Measurements from ENCODE around the gene MAGI1.
"Not testable (repeated sequence)": the region's sequence is repeated elsewhere in the genome, so short reads cannot be mapped to it uniquely, and the experiment has no call there.

Gene MAGI1

DNA sequence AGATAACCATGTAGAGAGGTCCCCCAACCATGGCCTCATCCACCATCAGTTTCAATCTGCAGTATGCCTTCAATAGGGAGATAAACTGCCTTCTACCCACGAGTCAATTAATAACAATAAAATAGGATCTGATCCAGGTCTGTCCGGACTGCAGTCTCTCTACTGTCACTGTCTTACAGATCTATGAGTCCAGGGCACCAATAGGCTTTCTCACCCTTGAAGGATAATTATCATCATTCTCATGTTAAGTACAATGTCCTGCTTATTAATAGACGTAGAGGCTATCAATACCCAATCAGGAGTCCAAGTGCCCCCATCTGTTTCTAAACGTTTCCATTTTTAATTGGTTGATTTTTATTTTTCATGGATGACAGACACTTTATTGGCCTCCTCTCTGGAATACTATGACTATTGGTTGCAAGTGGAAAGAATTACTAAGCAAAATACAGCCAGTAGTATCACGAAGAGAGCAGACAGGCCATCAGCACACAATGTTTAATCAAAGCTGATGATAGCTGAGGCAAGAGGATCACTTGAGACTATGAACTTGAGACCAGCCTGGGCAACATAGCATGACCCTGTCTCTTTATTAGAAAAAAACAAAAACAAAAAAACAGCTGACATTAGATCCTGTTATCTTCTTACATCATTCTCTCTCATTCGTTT, 480.7 kb downstream of the MAGI1 start:
- H3K36me3 ChIP-seq (ENCODE audit: control insufficient read depth, insufficient read depth, low read length): no peaks in the 10 kb centered on the region
- no peak overlapping the region for H3K4me3 ChIP-seq (ENCODE audit: low read length)
- no peak overlapping the region for H3K27ac ChIP-seq (ENCODE audit: low read length)
- H3K9me3 ChIP-seq (ENCODE audit: control insufficient read depth, insufficient read depth, low read length): no peaks in the 10 kb centered on the region
- DNase-seq (ENCODE audit: low read depth, low spot score): no peak
- peaks cover 2% of the 10 kb centered on the region; the same call in 1 of the 2 replicates for H3K4me1 ChIP-seq (ENCODE audit: control insufficient read depth, insufficient read depth, low read length)
- no CpG with 5 or more reads among the region's 6 CpGs for WGBS (ENCODE audit: insufficient coverage, insufficient read length)
- no peaks in the 10 kb centered on the region for H3K27me3 ChIP-seq (ENCODE audit: control insufficient read depth, insufficient read depth, low read length)

DNA sequence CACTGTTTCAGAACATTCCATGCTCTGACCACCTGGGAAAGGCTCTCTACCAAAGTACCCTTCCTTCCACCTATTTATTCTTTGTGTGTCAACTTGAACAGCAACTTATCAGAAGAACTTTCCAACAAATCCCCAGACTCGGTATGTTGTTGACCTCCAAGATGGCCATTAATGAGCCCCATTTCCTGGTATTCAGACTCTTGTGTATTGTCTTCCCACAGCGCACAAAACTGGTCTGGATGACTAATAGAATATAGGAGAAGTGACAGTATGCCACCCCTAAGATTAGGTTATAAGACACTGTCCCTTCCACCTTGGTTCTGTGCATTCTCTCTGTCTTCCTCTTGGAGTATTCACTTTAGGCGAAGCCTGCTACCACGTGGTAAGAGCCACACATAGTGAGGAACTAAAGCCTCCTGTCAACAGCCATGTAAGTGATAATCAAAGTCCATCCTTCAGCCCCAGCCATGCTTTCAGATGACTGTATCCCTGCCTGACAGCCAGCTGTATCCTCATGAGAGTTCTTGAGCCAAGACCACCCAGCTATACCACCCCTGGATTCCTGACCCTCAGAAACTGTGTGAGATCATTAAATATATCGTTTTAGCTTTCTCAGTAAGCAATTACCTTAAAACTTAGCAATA, 481.7 kb downstream of the MAGI1 start:
- Histone ChIP-seq H3K4me3 (ENCODE audit: low read length) (no peak overlapping the region), H3K4me1 (ENCODE audit: control insufficient read depth, insufficient read depth, low read length) (peaks cover 2% of the 10 kb centered on the region; the same call in 1 of the 2 replicates), H3K27ac (ENCODE audit: low read length) (no peak overlapping the region), H3K9me3 (ENCODE audit: control insufficient read depth, insufficient read depth, low read length) (no peaks in the 10 kb centered on the region), H3K27me3 (ENCODE audit: control insufficient read depth, insufficient read depth, low read length) (no peaks in the 10 kb centered on the region), H3K36me3 (ENCODE audit: control insufficient read depth, insufficient read depth, low read length) (no peaks in the 10 kb centered on the region)
- no CpG with 5 or more reads among the region's 5 CpGs for WGBS (ENCODE audit: insufficient coverage, insufficient read length)
- no peak for DNase-seq (ENCODE audit: low read depth, low spot score)

DNA sequence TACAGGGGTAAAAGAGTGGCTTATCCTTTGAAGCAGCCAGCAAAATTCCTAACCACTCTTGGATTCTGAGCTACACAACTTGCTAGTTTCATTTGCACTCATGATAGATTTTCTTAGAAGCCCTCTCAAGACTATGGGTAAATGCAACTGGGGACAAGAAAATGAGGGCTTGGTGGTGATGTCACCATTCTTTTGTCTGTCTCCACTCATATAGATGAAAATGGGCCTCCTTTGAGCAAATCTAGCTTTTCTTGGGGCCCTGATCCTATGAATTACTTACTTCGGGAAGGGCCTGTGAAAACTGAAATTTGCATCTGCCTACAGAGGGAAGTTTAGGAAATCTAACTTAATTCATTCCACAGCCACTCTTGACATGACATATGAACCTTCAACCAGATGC, 486.3 kb downstream of the MAGI1 start:
- Histone ChIP-seq H3K36me3 (ENCODE audit: control insufficient read depth, insufficient read depth, low read length) (no peaks in the 10 kb centered on the region), H3K4me1 (ENCODE audit: control insufficient read depth, insufficient read depth, low read length) (peaks cover 6% of the 10 kb centered on the region), H3K9me3 (ENCODE audit: control insufficient read depth, insufficient read depth, low read length) (no peaks in the 10 kb centered on the region), H3K27me3 (ENCODE audit: control insufficient read depth, insufficient read depth, low read length) (no peaks in the 10 kb centered on the region), H3K4me3 (ENCODE audit: low read length) (no peak overlapping the region), H3K27ac (ENCODE audit: low read length) (no peak overlapping the region)
- DNase-seq (ENCODE audit: low read depth, low spot score): no peak
- WGBS (ENCODE audit: insufficient coverage, insufficient read length): no CpG with 5 or more reads among the region's 1 CpG

DNA sequence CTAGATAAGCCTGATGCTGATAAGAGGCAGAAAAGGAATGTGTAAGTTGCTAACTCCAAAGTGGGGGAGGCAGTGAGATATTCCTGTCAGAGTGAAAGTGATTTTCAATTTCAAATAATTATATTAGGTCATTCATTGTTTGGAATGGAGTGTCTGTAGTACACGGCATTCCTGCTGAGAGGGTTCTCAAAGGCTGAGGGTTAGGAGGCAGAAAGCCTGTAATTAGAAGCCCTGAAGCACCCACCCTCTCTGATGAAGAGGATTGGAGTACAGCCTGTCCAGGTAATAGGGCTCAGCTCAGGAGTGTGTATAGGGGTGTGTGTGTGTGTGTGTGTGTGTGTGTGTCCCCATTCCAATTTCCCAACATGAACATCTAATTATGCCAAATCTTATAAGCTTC, 486.8 kb downstream of the MAGI1 start:
- Histone ChIP-seq H3K9me3 (ENCODE audit: control insufficient read depth, insufficient read depth, low read length) (no peaks in the 10 kb centered on the region), H3K36me3 (ENCODE audit: control insufficient read depth, insufficient read depth, low read length) (no peaks in the 10 kb centered on the region), H3K27ac (ENCODE audit: low read length) (no peak overlapping the region), H3K27me3 (ENCODE audit: control insufficient read depth, insufficient read depth, low read length) (no peaks in the 10 kb centered on the region), H3K4me3 (ENCODE audit: low read length) (no peak overlapping the region), H3K4me1 (ENCODE audit: control insufficient read depth, insufficient read depth, low read length) (peaks cover 6% of the 10 kb centered on the region)
- WGBS (ENCODE audit: insufficient coverage, insufficient read length): no CpG with 5 or more reads among the region's 1 CpG
- no peak for DNase-seq (ENCODE audit: low read depth, low spot score)

DNA sequence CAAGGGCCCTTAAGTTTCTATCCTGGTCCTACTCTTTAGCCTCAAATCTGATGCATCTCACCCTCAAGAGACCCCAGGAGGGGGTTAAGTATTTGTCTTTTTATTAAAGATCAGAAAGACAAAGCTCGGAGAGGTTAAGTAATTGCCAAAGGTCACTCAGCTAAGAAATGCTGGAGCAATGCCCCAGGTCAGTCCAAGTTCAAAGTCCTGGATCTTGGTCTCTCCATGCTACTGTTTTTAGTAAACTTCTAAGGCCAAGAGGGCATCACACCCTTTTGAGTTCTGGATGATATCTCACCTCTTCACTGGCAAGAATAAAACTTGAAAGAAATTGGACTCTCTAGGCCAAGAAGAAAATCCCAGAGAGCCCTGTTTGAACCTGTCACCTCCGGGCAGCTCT, 488.6 kb downstream of the MAGI1 start:
- Histone ChIP-seq H3K36me3 (ENCODE audit: control insufficient read depth, insufficient read depth, low read length) (no peaks in the 10 kb centered on the region), H3K9me3 (ENCODE audit: control insufficient read depth, insufficient read depth, low read length) (no peaks in the 10 kb centered on the region), H3K27me3 (ENCODE audit: control insufficient read depth, insufficient read depth, low read length) (no peaks in the 10 kb centered on the region), H3K4me3 (ENCODE audit: low read length) (no peak overlapping the region), H3K27ac (ENCODE audit: low read length) (no peak overlapping the region), H3K4me1 (ENCODE audit: control insufficient read depth, insufficient read depth, low read length) (peaks cover 6% of the 10 kb centered on the region)
- DNase-seq (ENCODE audit: low read depth, low spot score): no peak
- WGBS (ENCODE audit: insufficient coverage, insufficient read length): no CpG with 5 or more reads among the region's 2 CpGs

DNA sequence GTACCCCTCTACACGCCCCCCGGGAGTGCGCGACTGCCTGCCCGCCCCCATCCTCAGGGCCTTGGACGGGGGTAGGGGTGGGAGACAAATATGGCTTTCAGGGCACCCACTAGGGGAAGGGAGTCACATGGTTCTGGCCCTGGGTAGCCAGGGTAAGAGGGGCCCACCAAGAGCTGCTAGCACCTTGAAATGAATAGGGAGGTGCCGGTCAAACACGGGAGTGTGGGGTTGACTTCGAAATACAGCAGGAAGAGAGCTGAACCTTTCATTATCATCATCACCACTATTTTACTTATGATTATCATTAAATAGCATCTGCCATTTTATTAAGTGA, 489.1 kb downstream of the MAGI1 start:
- Histone ChIP-seq H3K4me3 (ENCODE audit: low read length) (peak overlapping the region; percentile 63; the same call in 1 of the 2 replicates), H3K27ac (ENCODE audit: low read length) (no peak overlapping the region), H3K4me1 (ENCODE audit: control insufficient read depth, insufficient read depth, low read length) (peaks cover 4% of the 10 kb centered on the region), H3K9me3 (ENCODE audit: control insufficient read depth, insufficient read depth, low read length) (no peaks in the 10 kb centered on the region), H3K36me3 (ENCODE audit: control insufficient read depth, insufficient read depth, low read length) (no peaks in the 10 kb centered on the region), H3K27me3 (ENCODE audit: control insufficient read depth, insufficient read depth, low read length) (no peaks in the 10 kb centered on the region)
- WGBS (ENCODE audit: insufficient coverage, insufficient read length): no CpG with 5 or more reads among the region's 9 CpGs
- DNase-seq (ENCODE audit: low read depth, low spot score): no peak

DNA sequence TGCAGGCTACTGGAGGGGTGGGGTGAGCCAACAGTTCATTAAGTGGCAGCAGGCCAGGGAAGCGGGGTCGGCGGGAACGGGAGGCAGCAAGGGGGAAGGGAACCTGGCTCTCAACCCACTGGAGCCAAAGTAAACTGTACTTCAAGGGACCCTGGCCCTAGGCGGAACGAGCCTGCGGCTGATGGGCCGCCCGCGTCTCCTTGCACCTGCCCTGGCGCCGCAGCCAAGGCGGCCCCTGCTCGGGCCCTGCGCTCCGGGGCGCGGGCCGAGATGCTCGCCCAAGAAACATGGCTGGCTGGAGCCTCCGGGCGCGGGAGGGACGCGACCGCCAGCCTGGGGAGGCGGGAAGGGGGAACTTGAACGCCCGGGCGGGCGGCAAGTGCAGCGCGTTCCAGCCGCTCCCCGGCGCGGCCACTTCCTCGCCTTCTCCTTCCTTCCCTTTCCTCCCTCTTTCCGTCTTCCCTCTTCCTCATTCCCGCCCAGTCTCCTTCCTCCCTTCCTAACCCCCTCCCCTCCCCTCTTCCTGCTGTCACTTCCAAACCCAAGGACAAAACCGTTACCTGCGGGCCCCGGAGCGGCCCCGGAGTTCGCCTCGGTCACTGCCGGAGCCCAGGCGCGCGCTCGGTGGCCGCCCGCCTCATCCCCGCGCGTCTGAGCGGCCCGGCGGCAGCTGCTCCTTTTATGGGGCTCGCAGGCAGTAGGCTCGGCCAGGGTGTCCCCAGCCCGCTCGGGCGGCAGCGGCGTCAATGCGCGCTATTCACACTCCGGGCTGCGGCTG, 489.7 kb downstream of the MAGI1 start:
- no peaks in the 10 kb centered on the region for H3K27me3 ChIP-seq (ENCODE audit: control insufficient read depth, insufficient read depth, low read length)
- WGBS (ENCODE audit: insufficient coverage, insufficient read length): no CpG with 5 or more reads among the region's 71 CpGs
- no peak for DNase-seq (ENCODE audit: low read depth, low spot score)
- no peaks in the 10 kb centered on the region for H3K9me3 ChIP-seq (ENCODE audit: control insufficient read depth, insufficient read depth, low read length)
- H3K27ac ChIP-seq (ENCODE audit: low read length): no peak overlapping the region
- H3K4me1 ChIP-seq (ENCODE audit: control insufficient read depth, insufficient read depth, low read length): peaks cover 4% of the 10 kb centered on the region
- peak overlapping the region; percentile 63; the same call in 1 of the 2 replicates for H3K4me3 ChIP-seq (ENCODE audit: low read length)
- H3K36me3 ChIP-seq (ENCODE audit: control insufficient read depth, insufficient read depth, low read length): no peaks in the 10 kb centered on the region

DNA sequence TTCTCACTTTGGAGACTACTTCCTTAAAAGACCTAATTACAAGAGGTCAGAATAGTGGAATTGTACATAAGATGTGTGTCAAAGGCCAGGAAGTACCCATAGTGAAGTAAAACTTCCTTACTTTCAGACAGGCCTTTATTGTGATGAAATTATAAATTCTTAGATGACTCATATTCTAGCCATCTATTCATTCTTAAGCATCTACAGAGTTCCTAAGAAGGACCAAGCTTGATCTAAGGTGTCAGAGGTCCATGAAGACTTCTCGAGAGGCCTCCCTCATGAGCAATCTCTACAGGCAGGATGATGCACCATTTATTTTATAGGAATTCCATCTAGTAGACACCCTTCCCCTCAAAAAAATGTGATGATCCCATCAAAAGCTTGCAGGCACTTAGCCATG, 493.3 kb downstream of the MAGI1 start:
- Histone ChIP-seq H3K27me3 (ENCODE audit: control insufficient read depth, insufficient read depth, low read length) (no peaks in the 10 kb centered on the region), H3K36me3 (ENCODE audit: control insufficient read depth, insufficient read depth, low read length) (no peaks in the 10 kb centered on the region), H3K4me3 (ENCODE audit: low read length) (no peak overlapping the region), H3K9me3 (ENCODE audit: control insufficient read depth, insufficient read depth, low read length) (no peaks in the 10 kb centered on the region), H3K4me1 (ENCODE audit: control insufficient read depth, insufficient read depth, low read length) (peaks cover 4% of the 10 kb centered on the region), H3K27ac (ENCODE audit: low read length) (no peak overlapping the region)
- no CpG with 5 or more reads among the region's 1 CpG for WGBS (ENCODE audit: insufficient coverage, insufficient read length)
- DNase-seq (ENCODE audit: low read depth, low spot score): no peak

DNA sequence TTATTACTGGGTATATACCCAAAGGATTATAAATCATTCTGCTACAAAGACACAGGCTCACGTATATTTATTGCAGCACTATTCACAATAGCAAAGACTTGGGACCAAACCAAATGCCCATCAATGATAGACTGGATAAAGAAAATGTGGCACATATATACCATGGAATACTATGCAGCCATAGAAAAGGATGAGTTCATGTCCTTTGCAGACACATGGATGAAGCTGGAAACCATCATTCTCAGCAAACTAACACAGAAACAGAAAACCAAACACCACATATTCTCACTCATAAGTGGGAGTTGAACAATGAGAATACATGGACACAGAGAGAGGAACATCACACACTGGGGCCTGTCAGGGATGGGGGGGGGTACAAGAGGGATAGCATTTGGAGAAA, 495.3 kb downstream of the MAGI1 start:
- WGBS (ENCODE audit: insufficient coverage, insufficient read length): no CpG with 5 or more reads among the region's 1 CpG
- H3K9me3 ChIP-seq (ENCODE audit: control insufficient read depth, insufficient read depth, low read length); H3K27me3 ChIP-seq (ENCODE audit: control insufficient read depth, insufficient read depth, low read length); H3K4me3 ChIP-seq (ENCODE audit: low read length); H3K36me3 ChIP-seq (ENCODE audit: control insufficient read depth, insufficient read depth, low read length); DNase-seq (ENCODE audit: low read depth, low spot score); H3K27ac ChIP-seq (ENCODE audit: low read length): not testable (repeated sequence)
- peaks cover 14% of the 10 kb centered on the region for H3K4me1 ChIP-seq (ENCODE audit: control insufficient read depth, insufficient read depth, low read length)

DNA sequence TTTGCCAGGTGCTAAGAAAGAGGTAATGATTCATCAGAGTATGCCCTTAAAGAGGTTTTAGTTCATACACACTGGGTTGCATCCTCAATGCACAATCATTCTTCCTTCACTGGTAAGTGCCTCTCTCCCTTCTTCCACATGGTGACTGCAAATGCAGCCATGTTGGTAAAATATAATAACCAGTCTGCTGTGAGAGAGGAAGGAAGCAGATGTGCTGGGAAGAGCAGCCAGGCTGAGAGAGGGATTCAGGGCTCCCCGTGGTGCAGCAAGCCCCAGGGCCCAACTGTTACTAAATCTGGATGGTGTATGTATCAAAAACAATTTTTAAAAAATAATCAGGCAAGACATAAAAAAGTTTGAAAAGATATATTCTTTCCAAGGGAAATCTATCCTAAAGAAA, 498.1 kb downstream of the MAGI1 start:
- WGBS (ENCODE audit: insufficient coverage, insufficient read length): no CpG with 5 or more reads among the region's 1 CpG
- no peak for DNase-seq (ENCODE audit: low read depth, low spot score)
- H3K36me3 ChIP-seq (ENCODE audit: control insufficient read depth, insufficient read depth, low read length): no peaks in the 10 kb centered on the region
- peaks cover 10% of the 10 kb centered on the region for H3K4me1 ChIP-seq (ENCODE audit: control insufficient read depth, insufficient read depth, low read length)
- no peak overlapping the region for H3K27ac ChIP-seq (ENCODE audit: low read length)
- no peaks in the 10 kb centered on the region for H3K27me3 ChIP-seq (ENCODE audit: control insufficient read depth, insufficient read depth, low read length)
- H3K9me3 ChIP-seq (ENCODE audit: control insufficient read depth, insufficient read depth, low read length): no peaks in the 10 kb centered on the region
- no peak overlapping the region for H3K4me3 ChIP-seq (ENCODE audit: low read length)

All from iPS DF 6.9 (cell line).